GM19395 (cell line): ENCODE measurements around the gene AMN1.

Source experiments
- ATAC-seq: cut with Tn5 transposase; IDR thresholded peaks from one replicate; pipeline ENCODE4 v1.9.1; 2021; ENCODE audit warnings: mild to moderate bottlenecking, moderate library complexity; ENCODE audit not compliant: unreplicated experiment

The AMN1 gene

GRCh38 chr12:31633464-31633863, 95.4 kb downstream of the AMN1 start:
- no peak for ATAC-seq

- ATAC-seq = no peak
These were observed 97.0 kb downstream of the AMN1 start for GRCh38 chr12:31631809-31632208.

- no peak for ATAC-seq
These were observed 97.6 kb downstream of the AMN1 start for GRCh38 chr12:31631023-31631724.

GRCh38 chr12:31629756-31630732, 98.8 kb downstream of the AMN1 start:
- no peak for ATAC-seq

- no peak for ATAC-seq
These were observed 101.3 kb downstream of the AMN1 start for GRCh38 chr12:31627456-31628054.

GRCh38 chr12:31626270-31626995, 102.4 kb downstream of the AMN1 start:
- ATAC-seq = no peak

GRCh38 chr12:31622038-31622437, 106.8 kb downstream of the AMN1 start:
- no peak for ATAC-seq
